ENCODE measurements around the gene SHISAL2A.

DNA sequence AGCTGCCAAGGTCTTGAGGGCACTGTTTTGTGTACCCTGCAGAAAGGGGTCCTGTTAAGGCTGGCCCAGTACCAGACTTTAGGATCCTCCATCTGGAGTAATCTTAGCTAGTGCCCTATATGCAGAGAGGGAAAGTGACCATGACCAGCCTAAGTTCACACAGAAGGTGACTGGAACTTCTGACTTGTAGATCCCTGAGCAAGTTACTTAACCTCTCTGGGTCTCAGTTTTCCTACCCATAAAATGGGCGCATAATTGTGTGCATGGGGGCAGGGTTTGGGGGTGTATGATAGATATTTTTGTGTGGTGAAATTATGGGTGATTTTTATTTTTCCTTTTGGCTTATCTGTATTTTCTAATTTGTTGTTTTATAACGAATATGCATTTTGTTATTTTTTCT is 3.3 kb upstream of the SHISAL2A start:
- TF ChIP-seq, protein P1, sequence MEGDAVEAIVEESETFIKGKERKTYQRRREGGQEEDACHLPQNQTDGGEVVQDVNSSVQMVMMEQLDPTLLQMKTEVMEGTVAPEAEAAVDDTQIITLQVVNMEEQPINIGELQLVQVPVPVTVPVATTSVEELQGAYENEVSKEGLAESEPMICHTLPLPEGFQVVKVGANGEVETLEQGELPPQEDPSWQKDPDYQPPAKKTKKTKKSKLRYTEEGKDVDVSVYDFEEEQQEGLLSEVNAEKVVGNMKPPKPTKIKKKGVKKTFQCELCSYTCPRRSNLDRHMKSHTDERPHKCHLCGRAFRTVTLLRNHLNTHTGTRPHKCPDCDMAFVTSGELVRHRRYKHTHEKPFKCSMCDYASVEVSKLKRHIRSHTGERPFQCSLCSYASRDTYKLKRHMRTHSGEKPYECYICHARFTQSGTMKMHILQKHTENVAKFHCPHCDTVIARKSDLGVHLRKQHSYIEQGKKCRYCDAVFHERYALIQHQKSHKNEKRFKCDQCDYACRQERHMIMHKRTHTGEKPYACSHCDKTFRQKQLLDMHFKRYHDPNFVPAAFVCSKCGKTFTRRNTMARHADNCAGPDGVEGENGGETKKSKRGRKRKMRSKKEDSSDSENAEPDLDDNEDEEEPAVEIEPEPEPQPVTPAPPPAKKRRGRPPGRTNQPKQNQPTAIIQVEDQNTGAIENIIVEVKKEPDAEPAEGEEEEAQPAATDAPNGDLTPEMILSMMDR (IDR thresholded peaks at IDR 0.05), result no peak
- TF ChIP-seq POLR2A (IDR thresholded peaks at IDR 0.05), result no peak

Data from lower leg skin (tissue), 3 donors.